Measurements from ENCODE around the gene ITCH. TPM values are rescaled to one million over a fixed set of nuclear protein-coding genes. Genes with fewer than 3 reads are reported as not detected.
"Not testable (repeated sequence)": the region's sequence is repeated elsewhere in the genome, so short reads cannot be mapped to it uniquely, and the experiment has no call there.

The ITCH gene
- polyA plus RNA-seq, 3 donors: 8.3 to 13.3 (median 12.1) TPM

GRCh38 chr20:34403063-34403827, 40.2 kb downstream of the ITCH start:
- 57 to 97% (median 91%) methylated on average over 4 of the region's 4 CpGs for WGBS, 3 donors
- H3K27ac ChIP-seq (ENCODE audit: low read depth, low read length): no peak overlapping the region

DNA sequence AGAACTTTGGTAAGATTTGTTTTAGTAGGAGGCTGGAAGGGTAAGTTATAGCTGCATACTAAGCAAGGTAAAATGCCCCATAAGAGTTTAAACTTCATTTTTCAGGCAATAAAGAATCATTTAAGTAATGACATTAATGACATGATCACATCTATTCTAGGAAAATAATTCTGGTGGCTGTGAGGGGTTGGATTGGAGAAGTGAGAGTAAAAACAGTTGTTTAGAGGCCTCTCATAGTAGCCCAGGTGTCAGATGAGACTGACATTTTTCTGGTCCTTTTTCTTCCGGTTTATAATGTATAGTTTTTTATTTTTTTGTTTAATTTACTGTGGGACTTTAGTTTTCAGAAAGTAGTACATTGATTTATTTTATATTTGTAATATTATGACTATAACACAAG, 40.8 kb downstream of the ITCH start:
- 76 to 81% (median 76%) methylated on average over 1 of the region's 1 CpG for WGBS, 3 donors
- H3K27ac ChIP-seq (ENCODE audit: low read depth, low read length): no peak overlapping the region

DNA sequence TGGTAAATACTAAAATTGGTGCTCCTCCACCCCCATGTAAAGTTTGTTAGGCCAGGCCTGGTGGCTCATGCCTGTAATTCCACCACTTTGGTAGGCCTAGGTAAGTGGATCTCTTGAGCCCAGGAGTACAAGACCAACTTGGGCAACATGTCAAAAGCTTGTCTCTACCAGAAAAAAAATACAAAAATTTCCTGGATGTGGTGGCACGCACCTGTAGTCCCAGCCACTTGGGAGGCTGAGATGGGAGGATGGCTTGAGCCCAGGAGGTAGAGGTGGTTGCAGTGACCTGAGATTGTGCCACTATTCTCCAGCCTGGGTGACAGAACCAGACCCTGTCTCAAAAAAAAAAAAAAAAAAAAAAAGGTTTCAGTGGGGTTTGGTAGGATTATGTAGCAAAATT, 41.7 kb downstream of the ITCH start:
- WGBS, 3 donors: 92 to 100% (median 96%) methylated on average over 1 of the region's 1 CpG
- no peak overlapping the region for H3K27ac ChIP-seq (ENCODE audit: low read depth, low read length)

DNA sequence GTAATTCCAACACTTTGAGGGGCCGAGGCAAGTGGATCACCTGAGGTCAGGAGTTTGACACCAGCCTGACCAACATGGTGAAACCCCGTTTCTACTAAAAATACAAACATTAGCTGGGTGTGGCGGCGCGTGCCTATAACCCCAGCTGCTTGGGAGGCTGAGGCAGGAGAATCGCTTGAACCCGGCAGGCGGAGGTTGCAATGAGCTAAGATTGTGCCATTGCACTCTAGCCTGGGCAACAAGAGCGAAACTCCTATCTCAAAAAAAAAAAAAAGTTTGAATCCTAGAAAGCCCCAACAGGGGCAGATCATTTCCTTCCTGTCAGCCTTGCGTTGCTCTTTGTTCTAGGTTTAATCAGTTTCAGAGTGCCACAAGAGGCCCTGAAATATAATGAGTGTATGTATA, 42.2 kb downstream of the ITCH start:
- H3K27ac ChIP-seq (ENCODE audit: low read depth, low read length): not testable (repeated sequence)
- WGBS, 3 donors: 70 to 86% (median 74%) methylated on average over 10 of the region's 10 CpGs

DNA sequence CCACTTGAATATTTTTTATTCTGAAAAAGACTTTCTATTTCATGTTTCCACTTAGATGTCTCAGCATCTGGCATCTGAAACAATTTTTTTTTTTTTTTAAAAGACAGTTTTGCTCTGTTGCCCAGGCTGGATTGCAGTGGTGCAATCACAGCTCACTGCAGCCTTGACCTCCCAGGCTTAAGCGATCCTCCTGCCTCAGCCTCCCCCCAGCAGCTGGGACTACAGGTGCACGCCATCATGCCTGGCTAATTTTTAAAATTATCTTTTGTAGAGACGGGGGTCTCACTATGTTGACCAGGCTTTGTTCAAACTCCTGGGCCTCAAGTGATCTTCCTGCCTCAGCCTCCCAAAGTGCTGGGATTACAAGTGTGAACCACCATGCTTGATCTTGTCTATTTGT, 42.9 kb downstream of the ITCH start:
- not testable (repeated sequence) for H3K27ac ChIP-seq (ENCODE audit: low read depth, low read length)
- WGBS, 3 donors: 95 to 97% (median 97%) methylated on average over 3 of the region's 3 CpGs

GRCh38 chr20:34407962-34408474, 44.9 kb downstream of the ITCH start:
- H3K27ac ChIP-seq (ENCODE audit: low read depth, low read length): no peak overlapping the region
- WGBS, 3 donors: 80 to 86% (median 80%) methylated on average over 9 of the region's 9 CpGs

DNA sequence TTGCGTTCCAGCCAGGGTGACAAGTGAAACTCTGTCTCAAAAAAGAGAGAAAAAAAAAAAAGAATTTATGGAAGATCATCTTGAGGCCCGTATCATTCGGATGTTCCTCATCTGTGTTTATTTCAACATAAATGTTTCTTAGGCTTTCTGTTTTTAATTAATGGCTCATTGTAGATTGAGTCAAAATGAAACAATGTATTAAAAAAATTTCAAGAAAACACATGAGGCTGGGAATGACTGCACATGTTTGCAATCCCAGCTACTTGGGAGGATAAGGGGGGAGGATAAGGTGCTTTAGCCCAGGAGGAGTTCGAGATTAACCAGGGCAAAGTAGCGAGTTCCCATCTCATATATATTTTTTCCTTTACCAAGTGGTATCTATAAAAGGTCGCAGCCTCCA, 47.3 kb downstream of the ITCH start:
- no peak overlapping the region for H3K27ac ChIP-seq (ENCODE audit: low read depth, low read length)
- 87 to 96% (median 91%) methylated on average over 6 of the region's 6 CpGs for WGBS, 3 donors

DNA sequence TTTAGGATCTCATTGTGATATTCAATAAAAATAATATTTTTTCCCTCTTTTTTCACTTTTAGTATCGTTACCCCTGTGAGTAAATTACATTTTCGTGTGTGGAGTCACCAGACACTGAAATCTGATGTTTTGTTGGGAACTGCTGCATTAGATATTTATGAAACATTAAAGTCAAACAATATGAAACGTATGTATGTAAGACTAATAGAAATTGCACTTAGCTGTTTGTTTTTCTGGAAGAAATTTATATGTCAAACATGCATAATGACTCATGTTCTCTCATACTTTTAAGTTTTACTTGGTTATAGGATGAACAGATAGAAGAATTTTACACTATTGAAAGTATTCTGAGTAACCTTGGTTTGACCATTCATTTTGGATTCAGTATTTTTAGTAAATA, 49.4 kb downstream of the ITCH start:
- H3K27ac ChIP-seq (ENCODE audit: low read depth, low read length): no peak overlapping the region
- WGBS, 3 donors: 87 to 95% (median 92%) methylated on average over 3 of the region's 3 CpGs

GRCh38 chr20:34414525-34414924, 51.5 kb downstream of the ITCH start:
- not testable (repeated sequence) for H3K27ac ChIP-seq (ENCODE audit: low read depth, low read length)
- WGBS, 3 donors: 91 to 96% (median 93%) methylated on average over 9 to 10 of the region's 10 CpGs

- WGBS, 3 donors: 63 to 88% (median 69%) methylated on average over 3 of the region's 3 CpGs
- no peak overlapping the region for H3K27ac ChIP-seq (ENCODE audit: low read depth, low read length)
Observed at GRCh38 chr20:34415079-34415478, 52.0 kb downstream of the ITCH start.

GRCh38 chr20:34420146-34420545, 57.1 kb downstream of the ITCH start:
- no peak overlapping the region for H3K27ac ChIP-seq (ENCODE audit: low read depth, low read length)
- WGBS, 3 donors: 13 to 62% (median 57%) methylated on average over 1 of the region's 1 CpG

DNA sequence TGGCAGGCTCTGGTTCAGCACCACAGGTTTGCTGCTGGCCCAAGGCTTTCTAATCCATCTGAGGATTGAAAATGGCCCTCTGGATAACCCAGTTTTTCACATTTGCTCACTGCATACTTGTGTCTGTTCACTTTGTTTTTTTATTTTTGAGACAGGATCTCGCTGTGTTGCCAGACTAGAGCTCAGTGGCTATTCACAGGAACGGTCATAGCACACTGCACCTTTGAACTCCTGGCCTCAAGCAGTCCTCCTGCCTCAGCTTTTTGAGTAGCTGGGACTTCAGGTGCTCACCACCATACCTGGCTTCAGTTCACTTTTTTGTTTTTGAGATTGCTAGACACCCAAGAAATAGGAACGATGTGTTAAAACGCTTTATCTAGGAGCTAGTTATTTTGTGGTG, 57.9 kb downstream of the ITCH start:
- WGBS, 3 donors: 89 to 96% (median 92%) methylated on average over 4 of the region's 4 CpGs

DNA sequence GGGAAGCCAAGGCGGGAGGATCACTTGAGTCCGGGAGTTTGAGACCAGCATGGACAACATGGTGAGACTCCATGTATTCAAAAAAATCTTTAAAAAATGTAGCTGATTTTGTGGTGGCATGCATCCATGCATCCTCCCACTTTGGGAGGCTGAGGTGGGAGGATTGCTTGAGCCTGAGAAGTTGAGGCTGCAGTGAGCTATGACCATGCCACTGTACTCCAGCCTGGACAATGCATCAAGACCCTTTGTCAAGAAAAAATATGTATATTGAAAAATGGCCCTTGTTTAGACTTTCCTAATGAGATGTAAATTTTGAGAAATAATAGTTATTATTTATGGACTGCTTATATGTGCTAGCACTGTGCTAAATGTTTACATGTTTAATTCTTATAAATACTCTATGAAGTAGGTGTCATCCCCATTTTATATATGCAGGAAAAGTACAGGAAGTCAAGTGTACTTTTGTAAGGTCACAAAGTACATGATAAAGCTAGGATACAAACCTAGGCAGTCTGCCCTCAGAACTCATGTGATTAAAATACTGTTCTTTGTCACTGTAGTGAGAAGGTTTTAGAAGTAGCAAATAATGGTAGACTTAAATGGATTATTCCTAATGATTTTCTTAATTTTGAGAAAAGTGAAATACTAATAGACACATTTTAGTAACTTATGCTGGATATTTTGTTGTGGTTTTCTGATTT, 58.8 kb downstream of the ITCH start:
- 98 to 100% (median 99%) methylated on average over 2 of the region's 2 CpGs for WGBS, 3 donors

More for the DNA sequence above, 57.9 kb downstream of the ITCH start:
- no peak overlapping the region for H3K27ac ChIP-seq (ENCODE audit: low read depth, low read length)

GRCh38 chr20:34425032-34425690, 62.1 kb downstream of the ITCH start:
- 48 to 79% (median 71%) methylated on average over 11 of the region's 11 CpGs for WGBS, 3 donors
- H3K27ac ChIP-seq (ENCODE audit: low read depth, low read length): not testable (repeated sequence)

More for the DNA sequence above, 58.8 kb downstream of the ITCH start:
- H3K27ac ChIP-seq (ENCODE audit: low read depth, low read length): no peak overlapping the region

DNA sequence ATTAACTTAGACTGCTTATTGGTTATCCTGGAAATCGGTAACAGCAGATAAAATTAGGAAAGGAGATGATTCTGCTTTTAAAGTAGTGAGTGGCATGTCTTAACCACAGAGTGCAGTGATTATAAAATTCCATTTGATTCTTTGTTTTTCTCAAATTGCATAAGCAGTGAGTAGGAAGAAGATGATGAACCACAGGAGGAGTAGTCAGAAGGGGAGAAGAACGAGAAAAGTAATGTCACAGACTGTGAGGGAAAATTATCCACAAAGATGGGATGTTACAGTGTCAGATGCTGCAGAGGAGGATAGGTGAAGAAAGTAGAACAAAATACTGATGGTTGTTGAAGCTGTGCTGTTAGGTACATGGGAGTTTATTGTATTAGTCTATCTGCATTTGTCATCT, 63.0 kb downstream of the ITCH start:
- H3K27ac ChIP-seq (ENCODE audit: low read depth, low read length): no peak overlapping the region
- 67 to 86% (median 75%) methylated on average over 2 of the region's 2 CpGs for WGBS, 3 donors

GRCh38 chr20:34427331-34427730, 64.3 kb downstream of the ITCH start:
- 66 to 76% (median 73%) methylated on average over 3 of the region's 3 CpGs for WGBS, 3 donors
- H3K27ac ChIP-seq (ENCODE audit: low read depth, low read length): no peak overlapping the region

- no peak overlapping the region for H3K27ac ChIP-seq (ENCODE audit: low read depth, low read length)
Observed at GRCh38 chr20:34427784-34428183, 64.7 kb downstream of the ITCH start.

DNA sequence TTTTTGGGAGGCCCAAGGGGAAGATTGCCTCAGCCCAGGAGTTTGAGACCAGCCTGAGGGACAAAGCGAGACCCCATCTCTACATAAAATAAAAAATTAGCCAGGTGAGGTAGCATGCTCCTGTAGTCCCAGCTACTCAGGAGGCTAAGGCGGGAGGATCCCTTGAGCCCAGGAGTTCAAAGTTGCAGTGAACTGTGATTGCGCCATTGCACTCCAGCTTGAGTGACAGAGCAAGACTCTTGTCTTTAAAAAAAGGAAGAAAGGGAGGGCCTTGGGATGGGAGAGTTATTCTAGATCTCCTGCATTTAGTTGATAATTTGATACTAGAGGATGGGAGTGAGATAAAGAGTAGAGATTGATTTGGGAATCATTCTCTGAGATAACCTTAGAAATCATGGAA, 68.1 kb downstream of the ITCH start:
- no peak overlapping the region for H3K27ac ChIP-seq (ENCODE audit: low read depth, low read length)
- 95 to 99% (median 98%) methylated on average over 3 of the region's 3 CpGs for WGBS, 3 donors

- H3K27ac ChIP-seq (ENCODE audit: low read depth, low read length): not testable (repeated sequence)
- 96 to 98% (median 96%) methylated on average over 6 of the region's 6 CpGs for WGBS, 3 donors
Observed at GRCh38 chr20:34432663-34433062, 69.6 kb downstream of the ITCH start.
